Parathyroid adenoma (tissue), 2 donors: ENCODE measurements around the gene NEK2.

ENCODE experiments used
- H2AFZ ChIP-seq: fragments of 300-600 bp; sonication (generic); one replicate; pipeline ENCODE4 v1.7.0; 2017; ENCODE audit warnings: antibody characterized with exemption, mild to moderate bottlenecking
- H3K27ac ChIP-seq: fragments of 300-600 bp; sonication (generic); one replicate; pipeline ENCODE4 v1.7.0; 2017
- H3K27me3 ChIP-seq: fragments of 300-600 bp; sonication (generic); one replicate; pipeline ENCODE4 v1.7.0; 2017; ENCODE audit warnings: low read length; ENCODE audit not compliant: control insufficient read depth, insufficient read depth
- H3K36me3 ChIP-seq: fragments of 300-600 bp; sonication (generic); one replicate; pipeline ENCODE4 v1.7.0; 2017; ENCODE audit warnings: low read length; ENCODE audit not compliant: control insufficient read depth, insufficient read depth
- H3K4me1 ChIP-seq: fragments of 300-600 bp; sonication (generic); one replicate; pipeline ENCODE4 v1.7.0; 2017; ENCODE audit warnings: control low read depth
- H3K4me2 ChIP-seq: fragments of 300-600 bp; sonication (generic); one replicate; pipeline ENCODE4 v1.7.0; 2017; ENCODE audit warnings: low read length
- H3K4me3 ChIP-seq: fragments of 300-600 bp; sonication (generic); one replicate; pipeline ENCODE4 v1.7.0; 2017; ENCODE audit warnings: low read depth, low read length
- H3K79me2 ChIP-seq: fragments of 300-600 bp; sonication (generic); one replicate; pipeline ENCODE4 v1.7.0; 2017; ENCODE audit warnings: control low read depth
- H3K9ac ChIP-seq: fragments of 300-600 bp; sonication (generic); one replicate; pipeline ENCODE4 v1.7.0; 2017; ENCODE audit warnings: mild to moderate bottlenecking
- H3K9me3 ChIP-seq: fragments of 300-600 bp; sonication (generic); one replicate; pipeline ENCODE4 v1.7.0; 2017; ENCODE audit warnings: low read length; ENCODE audit not compliant: control insufficient read depth
- TF ChIP-seq, protein P1 (sequence below): fragments of 300-600 bp; sonication (generic); IDR thresholded peaks from one replicate; pipeline ENCODE4 v1.7.0; 2017; ENCODE audit warnings: antibody characterized with exemption, mild to moderate bottlenecking
- donor health status: primary hyperparathyroidism.

NEK2 gene

DNA sequence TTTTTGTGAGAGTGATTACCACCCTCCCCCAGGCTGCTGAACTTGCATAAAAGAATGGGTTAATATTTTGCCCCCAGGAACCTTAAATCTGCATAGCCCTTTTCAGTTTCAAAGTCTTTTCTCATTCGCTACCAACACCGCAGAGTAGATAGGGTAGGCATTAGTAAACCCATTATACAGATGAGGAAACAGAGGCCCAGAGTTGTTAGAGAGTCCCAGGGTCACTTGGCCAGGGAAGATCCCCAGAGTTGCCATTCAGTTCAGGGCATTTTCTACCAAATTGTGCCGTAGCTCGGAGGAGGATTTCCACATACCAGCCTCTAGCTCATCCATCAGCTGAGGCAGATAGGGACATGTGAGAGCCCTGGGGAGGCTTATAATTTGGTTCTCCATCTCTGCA, 40.5 kb downstream of the NEK2 start:
- no peaks in the 10 kb centered on the region for H3K27me3 ChIP-seq

DNA sequence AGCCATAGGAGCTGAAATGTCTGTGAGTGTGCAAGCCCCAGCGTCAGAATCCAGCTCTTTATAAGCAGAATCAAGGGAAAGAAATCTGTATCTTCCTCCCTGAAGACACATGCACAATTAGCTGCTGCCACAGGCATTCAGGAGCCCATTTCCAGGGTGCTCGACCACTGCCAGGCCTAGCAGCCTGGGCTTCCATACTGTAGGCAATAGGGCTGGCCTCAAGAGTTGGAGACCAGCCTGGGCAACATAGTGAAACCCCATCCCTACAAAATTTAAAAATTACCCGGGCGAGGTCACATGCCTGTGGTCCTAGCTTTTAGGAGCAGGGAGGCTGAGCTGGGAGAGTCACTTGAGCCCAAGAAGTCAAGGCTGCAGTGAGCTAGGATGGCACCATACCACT, 41.0 kb downstream of the NEK2 start:
- Histone ChIP-seq H2AFZ (no peak overlapping the region), H3K9me3 (no peaks in the 10 kb centered on the region), H3K27me3 (no peaks in the 10 kb centered on the region), H3K79me2 (no peaks in the 10 kb centered on the region), H3K27ac (no peak overlapping the region), H3K36me3 (no peaks in the 10 kb centered on the region), H3K4me3 (no peak overlapping the region), H3K4me1 (no peaks in the 10 kb centered on the region), H3K4me2 (no peak overlapping the region), H3K9ac (no peak overlapping the region)
- TF ChIP-seq, protein P1, sequence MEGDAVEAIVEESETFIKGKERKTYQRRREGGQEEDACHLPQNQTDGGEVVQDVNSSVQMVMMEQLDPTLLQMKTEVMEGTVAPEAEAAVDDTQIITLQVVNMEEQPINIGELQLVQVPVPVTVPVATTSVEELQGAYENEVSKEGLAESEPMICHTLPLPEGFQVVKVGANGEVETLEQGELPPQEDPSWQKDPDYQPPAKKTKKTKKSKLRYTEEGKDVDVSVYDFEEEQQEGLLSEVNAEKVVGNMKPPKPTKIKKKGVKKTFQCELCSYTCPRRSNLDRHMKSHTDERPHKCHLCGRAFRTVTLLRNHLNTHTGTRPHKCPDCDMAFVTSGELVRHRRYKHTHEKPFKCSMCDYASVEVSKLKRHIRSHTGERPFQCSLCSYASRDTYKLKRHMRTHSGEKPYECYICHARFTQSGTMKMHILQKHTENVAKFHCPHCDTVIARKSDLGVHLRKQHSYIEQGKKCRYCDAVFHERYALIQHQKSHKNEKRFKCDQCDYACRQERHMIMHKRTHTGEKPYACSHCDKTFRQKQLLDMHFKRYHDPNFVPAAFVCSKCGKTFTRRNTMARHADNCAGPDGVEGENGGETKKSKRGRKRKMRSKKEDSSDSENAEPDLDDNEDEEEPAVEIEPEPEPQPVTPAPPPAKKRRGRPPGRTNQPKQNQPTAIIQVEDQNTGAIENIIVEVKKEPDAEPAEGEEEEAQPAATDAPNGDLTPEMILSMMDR, result no peak

More for the DNA sequence above, 40.5 kb downstream of the NEK2 start:
- no peaks in the 10 kb centered on the region for H3K79me2 ChIP-seq
- H3K4me2 ChIP-seq, result no peak overlapping the region
- no peaks in the 10 kb centered on the region for H3K4me1 ChIP-seq
- no peaks in the 10 kb centered on the region for H3K36me3 ChIP-seq
- no peak overlapping the region for H3K9ac ChIP-seq
- no peaks in the 10 kb centered on the region for H3K9me3 ChIP-seq
- no peak overlapping the region for H3K4me3 ChIP-seq
- TF ChIP-seq, protein P1, result no peak
- H2AFZ ChIP-seq, result no peak overlapping the region
- H3K27ac ChIP-seq, result no peak overlapping the region

DNA sequence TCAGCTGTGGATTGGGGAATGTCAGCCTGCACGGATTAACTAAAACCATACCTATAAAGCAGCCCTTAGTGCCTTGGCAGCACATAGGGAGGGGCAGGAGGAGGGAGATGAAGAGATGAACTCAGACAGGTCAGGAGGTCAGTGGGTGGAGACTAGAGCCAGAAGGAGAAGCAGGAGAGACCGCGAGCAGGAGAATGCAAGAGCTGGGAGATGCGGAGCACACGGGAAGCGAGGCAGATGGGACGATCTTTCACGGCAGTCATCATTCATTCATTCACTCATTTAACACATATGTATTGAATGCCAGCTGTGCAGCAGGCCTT, 41.9 kb downstream of the NEK2 start:
- Histone ChIP-seq H3K4me3 (no peak overlapping the region), H2AFZ (no peak overlapping the region), H3K4me2 (no peak overlapping the region), H3K27me3 (no peaks in the 10 kb centered on the region), H3K36me3 (no peaks in the 10 kb centered on the region), H3K4me1 (no peaks in the 10 kb centered on the region), H3K9ac (no peak overlapping the region), H3K79me2 (no peaks in the 10 kb centered on the region), H3K27ac (no peak overlapping the region), H3K9me3 (no peaks in the 10 kb centered on the region)
- TF ChIP-seq, protein P1, result no peak

DNA sequence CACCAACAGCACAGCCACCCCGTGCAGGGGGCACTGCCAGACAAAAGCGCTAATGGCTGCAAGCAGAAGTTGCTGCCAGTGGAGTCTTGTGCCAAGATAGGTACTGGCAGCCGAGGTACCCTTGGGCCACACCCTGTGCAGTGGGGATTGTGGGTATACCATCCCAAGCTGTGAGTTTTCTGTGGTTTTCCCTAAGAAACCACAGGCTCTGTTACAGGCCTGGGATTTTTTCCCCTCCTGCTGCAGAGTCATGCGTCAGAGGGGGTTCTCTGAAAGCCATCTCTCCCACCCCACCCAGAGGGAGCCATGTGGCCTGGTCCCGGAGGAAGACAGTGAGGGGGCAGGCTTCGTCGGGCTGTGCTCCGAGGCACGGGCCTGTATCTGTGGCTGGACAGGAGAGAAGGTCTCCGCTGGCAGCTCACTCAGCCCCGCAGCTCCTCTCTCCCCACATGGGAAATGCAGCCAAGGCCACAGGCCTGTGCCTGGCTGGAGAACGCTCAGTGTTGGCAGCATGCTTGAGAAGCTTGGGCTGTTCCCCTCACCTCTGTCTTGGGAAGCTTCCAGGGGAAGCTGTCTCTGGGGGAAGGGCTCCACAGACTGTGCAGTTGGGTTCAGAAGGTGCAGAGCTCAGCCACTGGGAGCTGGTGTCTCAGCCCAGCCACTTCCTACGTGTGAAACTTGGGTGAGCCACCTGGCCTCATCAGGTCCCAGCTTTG, 42.5 kb downstream of the NEK2 start:
- Histone ChIP-seq H2AFZ (peak overlapping the region; percentile 42), H3K4me1 (no peaks in the 10 kb centered on the region), H3K4me3 (no peak overlapping the region), H3K27ac (no peak overlapping the region), H3K9ac (no peak overlapping the region), H3K79me2 (no peaks in the 10 kb centered on the region), H3K36me3 (no peaks in the 10 kb centered on the region), H3K27me3 (no peaks in the 10 kb centered on the region), H3K9me3 (no peaks in the 10 kb centered on the region), H3K4me2 (no peak overlapping the region)
- TF ChIP-seq, protein P1, result no peak

DNA sequence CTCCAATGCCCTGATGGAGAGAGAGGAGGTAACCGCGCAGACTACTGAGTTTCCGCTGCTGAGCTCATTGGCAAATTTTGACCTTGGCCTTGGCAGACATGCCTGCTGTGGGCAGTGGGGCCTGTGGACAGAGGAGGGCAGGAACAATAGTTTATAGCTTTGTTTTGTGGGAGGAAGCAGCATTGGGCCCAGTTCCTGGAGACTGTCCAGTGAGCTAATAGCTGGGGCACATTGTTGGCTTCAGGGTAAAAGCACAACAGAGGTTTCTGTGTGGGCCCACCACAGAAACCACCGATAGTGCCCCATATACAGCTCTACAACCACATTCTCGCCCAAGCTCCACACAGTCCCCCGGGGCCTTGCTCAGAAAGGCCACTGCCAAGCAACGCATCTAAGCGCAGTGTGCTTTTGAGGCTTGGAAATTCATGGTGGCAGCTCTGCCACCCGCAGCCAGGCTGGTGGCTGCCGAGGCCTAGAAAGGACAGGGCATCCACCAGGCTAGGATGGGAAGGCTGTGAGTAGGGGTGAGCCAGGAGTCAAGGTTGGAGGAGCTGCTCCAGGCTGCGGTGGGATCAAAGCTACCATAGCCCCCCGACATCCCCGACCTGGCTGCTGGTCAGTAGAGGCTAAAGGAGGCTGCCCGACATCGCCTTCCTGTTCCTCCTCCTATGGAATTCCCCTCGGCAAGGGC, 43.2 kb downstream of the NEK2 start:
- Histone ChIP-seq H3K9me3 (no peaks in the 10 kb centered on the region), H2AFZ (no peak overlapping the region), H3K27me3 (no peaks in the 10 kb centered on the region), H3K4me1 (no peaks in the 10 kb centered on the region), H3K4me2 (no peak overlapping the region), H3K27ac (no peak overlapping the region), H3K79me2 (no peaks in the 10 kb centered on the region), H3K9ac (no peak overlapping the region), H3K4me3 (no peak overlapping the region), H3K36me3 (no peaks in the 10 kb centered on the region)
- TF ChIP-seq, protein P1, result no peak
